Posterior cingulate gyrus (tissue), 11 donors: ENCODE data around the gene RNF166.

ENCODE experiments used
- DNase-seq, 10 donors: peaks; one replicate each; pipeline versions ENCODE4 v3.0.0 to v3.0.0-alpha.2; 2020 to 2021; ENCODE audit warnings: mixed read lengths in 3 of 10
- intact Hi-C: fragments of 100-400 bp; cut with DNase I; formaldehyde crosslinking; loops from one replicate; pipeline ENCODE4 v1.15.1; 2023

Gene RNF166

DNA sequence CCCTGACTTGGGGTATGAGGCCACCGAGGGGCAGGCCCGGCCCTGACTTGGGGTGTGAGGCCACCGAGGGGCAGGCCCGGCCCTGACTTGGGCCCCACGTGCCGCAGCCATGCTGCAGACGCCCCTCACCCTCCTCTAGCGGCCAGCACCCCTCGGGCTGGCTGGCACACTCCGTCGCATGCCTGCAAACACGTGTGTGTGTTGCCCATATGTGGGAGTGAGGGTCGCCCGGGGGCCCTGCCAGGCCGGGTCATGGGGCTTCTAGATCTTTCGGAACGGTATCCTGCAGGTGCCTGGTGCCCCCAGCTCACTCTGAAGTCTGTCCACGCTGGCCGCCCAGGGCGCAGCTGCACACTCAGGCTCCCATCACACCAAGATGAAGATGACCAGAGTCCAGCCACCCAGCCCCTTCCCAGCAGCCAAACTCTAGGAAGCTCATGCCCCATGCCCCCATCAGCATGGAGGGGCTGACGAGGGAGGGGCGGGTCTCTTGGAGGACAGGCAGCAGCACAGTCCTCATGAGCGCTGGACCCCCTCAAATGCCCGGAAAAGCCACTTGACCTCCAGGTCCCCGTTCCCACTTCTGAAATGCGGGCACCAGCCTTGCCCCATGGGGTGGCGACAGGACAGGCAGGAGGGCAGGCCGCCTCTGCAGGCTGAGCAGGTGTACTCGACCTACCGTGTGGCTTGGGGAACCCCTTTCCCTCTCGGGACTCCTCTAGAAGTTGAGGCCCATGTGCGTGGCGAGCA is 33.9 kb upstream of the RNF166 start:
- intact Hi-C loops: loop anchor here (5.0 kb wide), 2 partner anchors 117 to 427 kb away; partner anchors contain the start of genes GALNS and TRAPPC2L
- no peak for DNase-seq

DNA sequence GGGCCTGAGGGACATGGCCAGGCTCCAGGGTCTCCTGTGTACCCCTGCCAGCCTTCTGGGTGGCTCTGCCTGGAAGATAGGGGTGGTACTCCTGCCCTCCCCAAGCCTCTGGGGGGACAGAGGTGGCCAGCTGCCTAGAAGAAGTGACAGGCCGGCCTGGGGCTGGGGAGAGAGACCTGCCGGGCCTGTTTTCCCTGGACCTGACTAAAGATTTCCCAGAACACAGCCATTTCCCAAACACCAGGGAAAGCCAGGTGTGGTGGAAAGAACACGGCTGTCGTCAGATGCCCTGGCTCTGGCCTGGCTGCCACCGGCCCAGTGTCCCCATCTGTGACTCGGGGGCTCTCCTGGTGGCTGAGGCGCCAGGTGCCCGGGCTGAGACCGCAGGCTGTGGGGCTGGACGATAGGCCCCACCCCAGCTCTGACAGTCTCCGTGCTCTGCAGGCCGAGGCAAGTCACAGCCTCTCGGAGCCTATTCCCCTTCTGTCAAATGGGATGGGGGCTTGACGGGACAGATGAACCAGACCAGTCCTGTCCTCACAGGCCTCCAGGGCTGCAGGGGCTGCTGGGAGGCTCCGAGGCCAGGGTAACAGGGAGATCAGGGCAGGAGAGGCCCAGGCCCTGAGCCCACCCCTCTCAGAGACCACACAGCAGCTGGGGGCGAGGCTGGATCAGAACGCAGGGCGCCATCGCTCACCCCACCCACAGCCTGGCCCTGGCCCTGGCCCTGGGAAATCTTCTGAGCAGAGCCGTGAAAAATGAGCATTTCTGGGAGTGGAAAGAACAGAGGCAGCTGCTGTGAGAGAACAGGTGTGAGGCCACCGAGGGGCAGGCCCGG is 33.1 kb upstream of the RNF166 start:
- no peak for DNase-seq
- intact Hi-C loops: loop anchor here (5.0 kb wide), 2 partner anchors 118 to 428 kb away; partner anchors contain the start of genes GALNS and TRAPPC2L

GRCh38 chr16:88738151-88739084 is 32.2 kb upstream of the RNF166 start:
- intact Hi-C loops: loop anchor here (5.0 kb wide), 2 partner anchors 119 to 429 kb away; partner anchors contain the start of genes GALNS and TRAPPC2L

GRCh38 chr16:88737298-88738150 is 31.3 kb upstream of the RNF166 start:
- DNase-seq: peak in 9 of 10 donors; percentile 50 to 95 (median 78)
- intact Hi-C loops: loop anchor here (1.0 to 5.0 kb wide), 3 partner anchors 48 to 430 kb away; partner anchors contain the start of genes GALNS, PIEZO1 and TRAPPC2L

More at GRCh38 chr16:88738151-88739084, 32.2 kb upstream of the RNF166 start:
- no peak for DNase-seq

DNA sequence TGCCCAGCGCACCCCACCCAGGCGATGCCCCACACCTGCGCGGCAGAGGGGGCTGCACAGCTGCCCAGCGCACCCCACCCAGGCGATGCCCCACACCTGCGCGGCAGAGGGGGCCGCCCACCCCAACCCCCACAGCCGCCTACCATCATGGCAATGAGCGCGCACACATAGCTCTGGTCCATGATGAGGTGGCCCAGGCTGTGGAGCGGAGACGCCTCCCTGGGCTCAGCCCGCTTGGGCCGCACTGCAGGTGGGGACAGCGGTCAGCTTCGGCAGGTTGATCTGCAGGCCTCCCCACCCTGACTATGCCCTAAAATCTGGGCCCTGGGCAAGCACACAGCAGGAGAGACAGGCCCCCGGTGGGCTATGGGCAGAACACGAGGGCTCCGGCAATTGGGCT is 30.3 kb upstream of the RNF166 start:
- DNase-seq: no peak
- intact Hi-C loops: loop anchor here (5.0 kb wide), 2 partner anchors 121 to 431 kb away; partner anchors contain the start of genes GALNS and TRAPPC2L

DNA sequence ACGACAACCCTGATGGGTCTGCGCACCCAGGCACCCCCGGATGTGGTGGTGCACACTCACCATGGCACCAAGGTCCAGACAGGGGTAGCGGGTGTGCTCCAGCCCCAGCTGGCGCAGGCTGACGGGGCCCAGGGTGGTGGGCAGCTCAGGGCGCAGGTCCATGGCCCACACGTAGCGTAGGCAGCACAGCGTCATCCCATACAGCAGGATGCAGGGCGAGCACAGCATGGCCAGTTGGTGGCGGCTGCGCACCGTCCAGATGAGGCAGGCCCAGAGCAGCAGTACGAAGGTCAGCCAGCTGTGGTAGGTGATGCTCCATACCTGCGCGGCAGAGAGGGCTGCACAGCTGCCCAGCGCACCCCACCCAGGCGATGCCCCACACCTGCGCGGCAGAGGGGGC is 29.9 kb upstream of the RNF166 start:
- intact Hi-C loops: loop anchor here (5.0 kb wide), 2 partner anchors 121 to 431 kb away; partner anchors contain the start of genes GALNS and TRAPPC2L

DNA sequence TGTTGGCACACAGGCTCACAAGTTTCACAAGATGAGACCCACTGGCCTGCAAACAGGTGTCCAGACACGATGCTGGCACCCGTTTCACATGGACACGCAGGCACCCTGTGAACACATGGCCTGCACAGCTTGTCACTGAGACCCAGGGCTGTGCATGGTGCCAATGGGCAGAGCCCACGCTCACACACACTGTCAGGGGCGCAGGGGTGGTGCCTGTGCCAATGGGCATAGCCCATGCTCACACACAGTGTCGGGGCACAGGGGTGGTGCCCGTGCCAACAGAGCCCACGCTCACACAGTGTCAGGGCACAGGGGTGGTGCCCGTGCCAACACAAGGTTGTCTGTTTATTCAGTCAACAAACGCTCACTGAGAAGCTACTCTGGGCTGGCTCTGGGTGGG is 29.4 kb upstream of the RNF166 start:
- no peak for DNase-seq
- intact Hi-C loops: loop anchor here (5.0 kb wide), 2 partner anchors 122 to 432 kb away; partner anchors contain the start of genes GALNS and TRAPPC2L

More for the DNA sequence above, 29.9 kb upstream of the RNF166 start:
- no peak for DNase-seq

DNA sequence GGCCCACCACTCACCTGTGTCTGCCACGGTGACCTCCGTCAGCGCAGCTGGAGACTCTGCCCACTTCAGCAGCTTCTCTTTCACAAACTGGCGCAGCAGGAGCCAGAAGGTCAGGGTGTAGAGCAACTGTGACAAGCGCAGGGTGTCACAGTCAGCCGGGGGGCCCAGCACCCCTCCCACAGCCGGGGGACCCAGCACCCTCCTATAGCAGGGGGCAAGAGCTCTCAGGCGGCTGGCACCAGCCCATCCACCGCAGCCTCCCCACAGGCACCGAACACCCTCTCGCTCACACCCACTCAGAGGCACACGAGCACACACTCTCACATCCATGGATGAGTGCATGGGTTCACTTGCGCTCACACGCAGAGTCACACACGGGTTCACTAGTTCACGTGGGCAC is 28.9 kb upstream of the RNF166 start:
- intact Hi-C loops: loop anchor here (5.0 kb wide), 2 partner anchors 122 to 432 kb away; partner anchors contain the start of genes GALNS and TRAPPC2L
- DNase-seq: no peak

- intact Hi-C loops: no loop called here
- DNase-seq: no peak
These were observed 28.1 kb upstream of the RNF166 start for GRCh38 chr16:88734361-88734728.

GRCh38 chr16:88733630-88734360 is 27.6 kb upstream of the RNF166 start:
- intact Hi-C loops: no loop called here
- DNase-seq: no peak

GRCh38 chr16:88732961-88733294 is 26.7 kb upstream of the RNF166 start:
- intact Hi-C loops: no loop called here
- no peak for DNase-seq

- intact Hi-C loops: no loop called here
- DNase-seq: no peak
These were observed 26.2 kb upstream of the RNF166 start for GRCh38 chr16:88732172-88732960.

DNA sequence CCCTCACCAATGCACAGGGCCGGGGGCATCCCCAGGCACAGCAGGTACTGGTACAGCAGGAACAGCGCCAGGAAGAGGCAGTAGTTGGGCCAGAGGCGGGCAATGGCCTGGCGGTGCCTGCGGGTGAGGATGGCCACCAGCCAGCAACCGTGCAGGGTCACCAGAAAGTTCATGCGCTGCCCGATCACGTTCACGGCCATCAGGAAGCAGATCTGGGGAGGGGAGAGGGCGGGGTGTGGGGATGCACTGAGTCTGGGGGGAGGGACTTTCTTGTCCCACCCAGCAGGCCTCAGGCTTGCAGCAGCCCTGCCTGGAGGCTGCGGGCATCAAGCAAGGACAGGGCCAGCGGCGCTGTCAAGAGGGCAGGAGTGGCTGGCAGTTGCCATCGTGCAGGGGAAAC is 25.5 kb upstream of the RNF166 start:
- DNase-seq: no peak
- intact Hi-C loops: no loop called here

GRCh38 chr16:88730632-88731607 is 24.7 kb upstream of the RNF166 start:
- DNase-seq: no peak

DNA sequence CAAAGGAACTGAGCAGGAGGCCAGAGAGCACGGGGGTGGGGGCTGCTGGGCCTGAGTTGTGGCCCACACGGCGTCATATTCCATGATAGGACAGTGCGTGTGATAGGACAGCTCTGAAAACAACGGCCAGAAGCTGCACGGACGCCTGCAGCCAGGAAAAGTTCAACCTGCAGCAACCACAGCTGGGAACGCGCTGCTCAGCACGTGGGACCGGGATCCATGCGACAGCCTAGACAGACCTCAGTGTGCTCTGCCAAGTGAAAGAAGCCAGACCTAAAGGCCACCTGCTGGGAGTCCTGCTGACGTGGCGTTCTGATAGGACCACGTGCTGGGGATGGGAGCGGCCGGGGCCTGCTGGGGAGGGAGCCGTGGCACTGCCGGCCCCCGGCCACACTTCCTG is 21.7 kb upstream of the RNF166 start:
- DNase-seq: no peak

More at GRCh38 chr16:88730632-88731607, 24.7 kb upstream of the RNF166 start:
- intact Hi-C loops: no loop called here

GRCh38 chr16:88726981-88727380 is 20.8 kb upstream of the RNF166 start:
- DNase-seq: no peak
- intact Hi-C loops: no loop called here

More for the DNA sequence above, 21.7 kb upstream of the RNF166 start:
- intact Hi-C loops: no loop called here
